Sigmoid colon (tissue), 7 donors: ENCODE data around the gene ERAL1. TPM values are rescaled to one million over a fixed set of nuclear protein-coding genes. Genes with fewer than 3 reads are reported as not detected.
A peak's percentile ranks its signal among the peaks of the same experiment; 100 is the strongest.
"Not testable (repeated sequence)": the region's sequence is repeated elsewhere in the genome, so short reads cannot be mapped to it uniquely, and the experiment has no call there.

ENCODE experiments used
- DNase-seq: peaks from one replicate; pipeline ENCODE4 v3.0.0-alpha.2; 2019
- H3K27ac ChIP-seq, 4 donors: fragments of 200-600 bp; sonication (generic); one replicate each; pipeline ENCODE4 v1.5.1; 2016 to 2019; ENCODE audit warnings: mild to moderate bottlenecking in 1 of 4
- H3K27me3 ChIP-seq, 3 donors: fragments of 200-600 bp; sonication (generic); one replicate each; pipeline ENCODE4 v1.5.1; 2019; ENCODE audit warnings: mild to moderate bottlenecking in 1 of 3
- H3K36me3 ChIP-seq, 4 donors: fragments of 200-600 bp; sonication (generic); one replicate each; pipeline ENCODE4 v1.5.1; 2016 to 2019
- H3K4me1 ChIP-seq, 4 donors: fragments of 200-600 bp; sonication (generic); one replicate each; pipeline ENCODE4 v1.5.1; 2017 to 2019
- H3K4me3 ChIP-seq, 4 donors: fragments of 200-600 bp; sonication (generic); one replicate each; pipeline ENCODE4 v1.5.1; 2017 to 2019; ENCODE audit warnings: mild to moderate bottlenecking in 2 of 4, moderate library complexity in 1 of 4
- H3K9me3 ChIP-seq, 4 donors: fragments of 200-600 bp in 3 of 4; sonication (generic) in 3 of 4; one replicate each; pipeline versions ENCODE4 v1.5.1 to v1.6.1; 2013 to 2019
- CTCF ChIP-seq, 4 experiments: fragments of 450-650 bp in 3 of 4; fragments of 200-600 bp in 1 of 4; IDR thresholded peaks; one replicate each; pipeline ENCODE4 v1.5.1; 2016 to 2019; ENCODE audit warnings: antibody characterized with exemption in 4 of 4, mild to moderate bottlenecking in 3 of 4, moderate library complexity in 2 of 4
- EP300 ChIP-seq, 4 donors: sonication (generic); formaldehyde crosslinking; IDR thresholded peaks; one replicate each; pipeline ENCODE4 v1.6.1; 2017; ENCODE audit warnings: antibody characterized with exemption in 4 of 4
- POLR2A ChIP-seq, 2 donors: fragments of 450-650 bp; IDR thresholded peaks; one replicate each; pipeline ENCODE4 v1.6.1; 2016; ENCODE audit warnings: antibody characterized with exemption in 2 of 2, mild to moderate bottlenecking in 2 of 2, moderate library complexity in 2 of 2
- POLR2AphosphoS5 ChIP-seq, 4 donors: sonication (generic); formaldehyde crosslinking; IDR thresholded peaks; one replicate each; pipeline ENCODE4 v1.6.1; 2017; ENCODE audit warnings: antibody characterized with exemption in 4 of 4
- WGBS, 2 donors: extraction: QIAGEN DNeasy Blood & Tissue Kit; methylation state at CpG; one replicate each; pipeline ENCODE4 v1.1.7; 2013; 5-methylcytosine and 5-hydroxymethylcytosine counted together
- intact Hi-C: fragments of 100-400 bp; cut with DNase I; formaldehyde crosslinking; loops from one replicate; pipeline ENCODE4 v1.15.1; 2023
- polyA plus RNA-seq, 3 donors: library from polyadenylated mRNA; stranded (reverse); fragments of 200-250 nt; gene quantifications; one replicate each; pipeline ENCODE4 v1.2.3, GENCODE V29; 2013
- total RNA-seq, 4 donors: library from RNA; depleted of rRNA; stranded (reverse); fragments of >200 nt; gene quantifications; one replicate each; pipeline ENCODE4 v1.1.0, GENCODE V29; 2016
- donor health status: healthy with polysubstance abuse.
- donor health status: Bipolar disorder and iron deficiency.
- donor health status: healthy.

ERAL1 gene
- total and polyA plus RNA-seq, 7 donors = 20.2 to 43.2 (median 34.6) TPM

- Histone ChIP-seq H3K27me3 (no peaks in the 10 kb centered on the region), H3K9me3 (no peaks in the 10 kb centered on the region), H3K27ac (no peak overlapping the region), H3K4me3 (no peak overlapping the region), H3K4me1 (no peaks in the 10 kb centered on the region), H3K36me3 (peaks cover 2 to 19% (median 10%) of the 10 kb centered on the region in 4 donors)
- intact Hi-C loops = no loop called here
- TF ChIP-seq POLR2A (IDR thresholded peaks at IDR 0.05) (no peak), EP300 (IDR thresholded peaks at IDR 0.05) (no peak), CTCF (IDR thresholded peaks at IDR 0.05) (no peak), POLR2AphosphoS5 (IDR thresholded peaks at IDR 0.05) (no peak)
- no peak for DNase-seq
- WGBS, 2 donors = 70 to 78% methylated on average over 3 of the region's 3 CpGs
Observed at GRCh38 chr17:28874750-28875149, 19.9 kb downstream of the ERAL1 start.

- TF ChIP-seq EP300 (IDR thresholded peaks at IDR 0.05) (no peak), POLR2AphosphoS5 (IDR thresholded peaks at IDR 0.05) (no peak), POLR2A (IDR thresholded peaks at IDR 0.05) (no peak)
- Histone ChIP-seq H3K9me3 (no peaks in the 10 kb centered on the region), H3K36me3 (peaks cover 10 to 31% (median 22%) of the 10 kb centered on the region in 4 donors), H3K27ac (no peak overlapping the region), H3K27me3 (no peaks in the 10 kb centered on the region), H3K4me1 (no peaks in the 10 kb centered on the region), H3K4me3 (no peak overlapping the region)
- intact Hi-C loops = no loop called here
- 39 to 65% methylated on average over 1 of the region's 1 CpG for WGBS, 2 donors
- DNase-seq = no peak
Observed at GRCh38 chr17:28875848-28876550, 21.2 kb downstream of the ERAL1 start.

- H3K9me3 ChIP-seq, H3K27ac ChIP-seq, DNase-seq, H3K27me3 ChIP-seq, intact Hi-C loops, H3K4me3 ChIP-seq, H3K4me1 ChIP-seq: not testable (repeated sequence)
- WGBS, 2 donors = 94 to 95% methylated on average over 6 of the region's 6 CpGs
- peaks cover 22 to 43% (median 34%) of the 10 kb centered on the region in 4 donors for H3K36me3 ChIP-seq
Observed at GRCh38 chr17:28877150-28877711, 22.4 kb downstream of the ERAL1 start.

GRCh38 chr17:28878158-28878910 lies 23.5 kb downstream of the ERAL1 start:
- H3K9me3 ChIP-seq = no peaks in the 10 kb centered on the region
- WGBS, 2 donors = 88 to 91% methylated on average over 2 of the region's 2 CpGs
- no peak for DNase-seq
- intact Hi-C loops = no loop called here
- TF ChIP-seq POLR2A (IDR thresholded peaks at IDR 0.05) (no peak), POLR2AphosphoS5 (IDR thresholded peaks at IDR 0.05) (no peak), CTCF (IDR thresholded peaks at IDR 0.05) (no peak), EP300 (IDR thresholded peaks at IDR 0.05) (no peak)
- no peaks in the 10 kb centered on the region for H3K4me1 ChIP-seq
- H3K27ac ChIP-seq = no peak overlapping the region
- H3K36me3 ChIP-seq = peaks cover 31 to 54% (median 44%) of the 10 kb centered on the region in 4 donors
- H3K27me3 ChIP-seq = no peaks in the 10 kb centered on the region
- no peak overlapping the region for H3K4me3 ChIP-seq

- H3K9me3 ChIP-seq = no peaks in the 10 kb centered on the region
Observed at GRCh38 chr17:28878981-28879380, 24.2 kb downstream of the ERAL1 start.

More at GRCh38 chr17:28878981-28879380, 24.2 kb downstream of the ERAL1 start:
- no peak for TF ChIP-seq POLR2AphosphoS5 (IDR thresholded peaks at IDR 0.05)
- peak in 2 of 4 experiments; percentile 20 to 23 for TF ChIP-seq CTCF (IDR thresholded peaks at IDR 0.05)
- no peak for TF ChIP-seq POLR2A (IDR thresholded peaks at IDR 0.05)
- TF ChIP-seq EP300 (IDR thresholded peaks at IDR 0.05) = no peak
- H3K27ac ChIP-seq = no peak overlapping the region
- no peak for DNase-seq
- H3K36me3 ChIP-seq = peaks cover 31 to 61% (median 48%) of the 10 kb centered on the region in 4 donors
- H3K27me3 ChIP-seq = no peaks in the 10 kb centered on the region
- no peaks in the 10 kb centered on the region for H3K4me1 ChIP-seq
- H3K4me3 ChIP-seq = no peak overlapping the region
- intact Hi-C loops = no loop called here
- WGBS, 2 donors = 51 to 81% methylated on average over 4 of the region's 4 CpGs
